GM12873 (cell line): ENCODE data around the gene SEMA6A.

Experiments
- TF ChIP-seq, protein P1 (sequence below): IDR thresholded peaks from 2 replicates; pipeline ENCODE4 v1.5.1; 2012; ENCODE audit warnings: low read depth, mild to moderate bottlenecking, moderate library complexity, low read length, control low read depth; ENCODE audit not compliant: insufficient read depth; ENCODE audit errors: missing control alignments

SEMA6A gene

DNA sequence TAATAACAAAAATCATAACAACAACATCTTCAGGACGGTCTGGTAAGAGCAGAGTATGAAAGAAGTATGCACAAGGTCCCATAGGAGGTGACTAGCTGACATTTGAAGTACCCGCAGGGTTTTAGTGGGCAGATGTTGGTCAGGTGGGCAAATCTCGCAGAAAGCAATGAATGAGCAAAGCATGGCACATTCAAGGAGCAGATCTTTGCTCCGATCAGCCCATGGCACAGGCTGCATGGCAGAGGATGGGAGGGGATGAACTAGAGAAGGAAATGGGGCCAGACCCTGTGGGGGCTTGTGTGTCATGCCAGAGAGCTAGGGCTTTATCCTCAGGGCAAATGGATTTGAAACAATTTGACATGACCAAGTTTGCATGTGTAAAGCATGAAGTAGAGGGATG lies 90.0 kb downstream of the SEMA6A start:
- TF ChIP-seq, protein P1, sequence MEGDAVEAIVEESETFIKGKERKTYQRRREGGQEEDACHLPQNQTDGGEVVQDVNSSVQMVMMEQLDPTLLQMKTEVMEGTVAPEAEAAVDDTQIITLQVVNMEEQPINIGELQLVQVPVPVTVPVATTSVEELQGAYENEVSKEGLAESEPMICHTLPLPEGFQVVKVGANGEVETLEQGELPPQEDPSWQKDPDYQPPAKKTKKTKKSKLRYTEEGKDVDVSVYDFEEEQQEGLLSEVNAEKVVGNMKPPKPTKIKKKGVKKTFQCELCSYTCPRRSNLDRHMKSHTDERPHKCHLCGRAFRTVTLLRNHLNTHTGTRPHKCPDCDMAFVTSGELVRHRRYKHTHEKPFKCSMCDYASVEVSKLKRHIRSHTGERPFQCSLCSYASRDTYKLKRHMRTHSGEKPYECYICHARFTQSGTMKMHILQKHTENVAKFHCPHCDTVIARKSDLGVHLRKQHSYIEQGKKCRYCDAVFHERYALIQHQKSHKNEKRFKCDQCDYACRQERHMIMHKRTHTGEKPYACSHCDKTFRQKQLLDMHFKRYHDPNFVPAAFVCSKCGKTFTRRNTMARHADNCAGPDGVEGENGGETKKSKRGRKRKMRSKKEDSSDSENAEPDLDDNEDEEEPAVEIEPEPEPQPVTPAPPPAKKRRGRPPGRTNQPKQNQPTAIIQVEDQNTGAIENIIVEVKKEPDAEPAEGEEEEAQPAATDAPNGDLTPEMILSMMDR = no peak

DNA sequence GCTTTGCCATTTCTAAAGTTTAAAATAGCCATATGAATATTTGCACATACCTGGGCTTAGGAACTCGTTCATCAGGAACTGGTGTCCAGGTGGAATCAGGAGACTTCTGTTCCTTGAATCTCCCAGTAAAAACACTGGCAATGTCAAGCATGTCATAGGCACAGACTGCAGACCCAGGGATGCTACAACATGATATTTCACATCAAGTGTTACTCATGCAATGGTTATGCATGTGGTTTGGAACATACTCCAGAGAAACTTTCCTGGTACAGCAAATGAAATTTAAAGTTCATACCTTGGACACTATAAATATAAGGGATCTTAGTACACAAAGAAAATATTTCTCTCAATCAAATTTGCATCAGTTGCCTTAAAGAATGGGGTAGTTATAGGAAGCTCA lies 92.2 kb downstream of the SEMA6A start:
- TF ChIP-seq, protein P1 = no peak

GRCh38 chr5:116480894-116481510 lies 93.6 kb downstream of the SEMA6A start:
- TF ChIP-seq, protein P1 = no peak

GRCh38 chr5:116479776-116480675 lies 94.6 kb downstream of the SEMA6A start:
- TF ChIP-seq, protein P1 = no peak

DNA sequence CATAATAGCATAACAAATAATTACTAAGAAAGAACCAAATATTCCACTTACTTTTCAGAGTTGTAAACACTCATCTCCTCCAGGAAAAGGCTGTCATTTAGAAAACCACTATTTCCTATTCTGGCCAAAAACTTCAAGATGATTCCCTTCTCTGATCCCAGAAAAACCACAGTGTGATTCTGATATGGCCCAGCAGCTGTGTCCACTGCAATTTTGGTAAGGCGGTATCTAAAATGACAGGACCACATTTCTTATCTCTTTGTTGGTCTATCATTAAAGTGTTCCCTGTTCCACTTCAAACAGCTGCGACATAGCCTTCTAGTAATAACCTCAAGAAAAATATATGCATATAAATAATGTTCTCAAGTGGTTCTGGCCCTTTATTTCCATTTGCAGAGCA lies 96.1 kb downstream of the SEMA6A start:
- TF ChIP-seq, protein P1 = no peak

- TF ChIP-seq, protein P1 = no peak
These were observed 97.6 kb downstream of the SEMA6A start for GRCh38 chr5:116476897-116477537.

DNA sequence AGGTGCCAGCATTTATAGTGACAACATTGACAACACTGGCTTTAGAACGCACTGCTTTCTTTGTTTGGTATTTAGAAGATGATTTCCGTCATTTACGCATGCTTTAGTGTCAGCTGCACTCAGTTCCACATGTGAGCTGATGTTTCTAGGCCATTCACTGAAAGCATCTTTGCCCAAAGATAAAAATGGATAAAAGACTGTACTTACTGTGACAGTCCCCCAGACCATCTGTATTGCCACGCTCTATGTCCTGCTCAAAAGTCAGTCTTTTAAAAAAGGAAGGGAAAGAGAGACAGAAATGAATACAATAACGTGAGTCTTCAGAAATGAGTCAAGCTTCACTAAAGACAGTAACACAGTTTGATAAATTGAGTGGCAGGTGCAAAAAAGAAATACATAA lies 99.3 kb downstream of the SEMA6A start:
- TF ChIP-seq, protein P1 = no peak
